GM18508 (cell line): Measurements from ENCODE around the gene SBF1.

Experiments
- ATAC-seq: cut with Tn5 transposase; IDR thresholded peaks from one replicate; pipeline ENCODE4 v1.9.1; 2021; ENCODE audit warnings: moderate number of reproducible peaks; ENCODE audit not compliant: insufficient read depth, unreplicated experiment

SBF1 gene

DNA sequence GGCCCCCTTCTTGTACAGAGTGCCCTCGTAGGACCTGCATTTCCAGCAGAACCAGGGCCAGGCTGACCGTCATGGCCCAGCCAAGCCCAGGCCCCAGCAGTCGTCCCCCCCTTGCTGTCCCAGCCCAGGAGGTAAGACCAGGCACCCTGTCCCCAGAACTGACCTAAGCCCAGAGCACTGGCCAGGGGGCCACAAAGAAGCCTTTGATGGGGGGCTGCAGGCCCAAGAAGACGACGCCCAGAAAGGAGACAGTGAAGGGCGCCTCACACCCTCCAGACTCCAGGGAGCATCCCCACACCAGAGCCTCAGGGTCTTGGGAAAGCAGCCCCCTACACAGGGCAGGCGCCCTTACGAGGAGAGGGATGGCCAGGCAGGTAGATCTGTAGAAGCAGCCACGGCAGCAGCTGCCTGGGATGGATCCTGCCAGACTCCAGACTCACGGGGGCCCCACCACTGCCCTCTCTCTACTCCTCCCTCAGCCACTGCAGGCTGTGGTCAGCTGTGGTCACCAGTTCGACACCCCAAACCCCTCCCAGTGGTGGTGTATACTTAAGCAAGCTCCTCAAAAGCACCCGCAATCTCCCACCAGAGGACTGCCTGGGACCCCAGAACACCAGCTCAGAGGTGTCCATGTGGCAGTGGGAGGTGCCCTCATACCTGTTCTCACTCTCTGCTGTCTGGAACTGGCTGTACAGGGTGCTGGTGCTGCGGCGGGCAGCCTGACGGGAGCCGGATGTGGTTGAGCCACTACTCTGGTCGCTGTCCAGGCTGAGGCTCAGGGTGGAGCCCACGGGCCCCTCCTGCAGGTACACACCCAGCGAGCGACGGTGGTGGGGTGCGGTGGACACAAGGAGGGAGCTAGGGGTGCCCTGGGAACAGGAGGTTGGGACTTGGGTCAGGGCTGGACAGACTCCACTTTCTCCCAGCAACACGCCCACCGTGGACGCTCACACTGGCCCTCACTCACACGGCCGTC, 27.0 kb downstream of the SBF1 start:
- ATAC-seq: no peak

DNA sequence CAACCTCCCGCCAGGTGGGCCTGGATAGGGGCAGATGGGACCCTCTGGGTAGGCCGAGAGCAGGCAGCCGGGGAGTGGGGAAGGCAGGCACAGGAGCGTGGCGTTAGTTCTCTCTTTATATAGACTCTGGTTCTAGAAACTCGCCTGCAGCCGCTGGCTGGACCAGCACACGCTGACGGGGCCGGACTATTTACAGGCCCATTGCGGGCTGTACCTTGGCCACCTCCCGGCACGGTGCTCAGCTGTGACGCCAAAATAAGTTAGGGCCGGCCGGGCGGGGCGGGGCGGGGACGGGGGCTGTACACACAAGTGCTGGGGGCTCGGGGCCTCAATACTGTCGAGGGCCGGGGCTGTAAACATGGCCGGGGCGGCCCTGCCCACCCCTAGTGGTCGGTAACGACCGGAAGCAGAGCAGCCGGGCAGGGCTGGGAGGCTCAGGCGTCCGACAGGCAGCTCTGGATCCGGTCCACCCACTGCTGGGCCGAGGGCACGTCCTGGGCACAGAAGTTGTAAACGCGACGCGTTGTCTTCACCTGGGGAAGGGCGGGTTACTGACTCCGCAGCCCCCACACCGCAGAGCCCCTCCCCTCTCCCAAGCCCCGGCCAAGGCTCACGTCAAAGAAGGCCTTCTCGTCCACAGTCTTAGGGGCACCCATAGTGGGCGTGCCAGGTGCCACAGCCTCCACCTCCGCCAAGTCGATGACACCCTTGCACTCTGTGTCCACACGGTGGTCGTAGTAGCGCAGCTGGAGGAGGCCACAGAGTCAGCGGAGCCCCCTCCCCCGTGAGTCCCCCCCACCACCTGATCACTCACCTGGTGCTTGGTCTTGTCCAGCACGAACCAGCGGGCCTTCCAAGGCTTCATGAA, 27.9 kb downstream of the SBF1 start:
- ATAC-seq: no peak

DNA sequence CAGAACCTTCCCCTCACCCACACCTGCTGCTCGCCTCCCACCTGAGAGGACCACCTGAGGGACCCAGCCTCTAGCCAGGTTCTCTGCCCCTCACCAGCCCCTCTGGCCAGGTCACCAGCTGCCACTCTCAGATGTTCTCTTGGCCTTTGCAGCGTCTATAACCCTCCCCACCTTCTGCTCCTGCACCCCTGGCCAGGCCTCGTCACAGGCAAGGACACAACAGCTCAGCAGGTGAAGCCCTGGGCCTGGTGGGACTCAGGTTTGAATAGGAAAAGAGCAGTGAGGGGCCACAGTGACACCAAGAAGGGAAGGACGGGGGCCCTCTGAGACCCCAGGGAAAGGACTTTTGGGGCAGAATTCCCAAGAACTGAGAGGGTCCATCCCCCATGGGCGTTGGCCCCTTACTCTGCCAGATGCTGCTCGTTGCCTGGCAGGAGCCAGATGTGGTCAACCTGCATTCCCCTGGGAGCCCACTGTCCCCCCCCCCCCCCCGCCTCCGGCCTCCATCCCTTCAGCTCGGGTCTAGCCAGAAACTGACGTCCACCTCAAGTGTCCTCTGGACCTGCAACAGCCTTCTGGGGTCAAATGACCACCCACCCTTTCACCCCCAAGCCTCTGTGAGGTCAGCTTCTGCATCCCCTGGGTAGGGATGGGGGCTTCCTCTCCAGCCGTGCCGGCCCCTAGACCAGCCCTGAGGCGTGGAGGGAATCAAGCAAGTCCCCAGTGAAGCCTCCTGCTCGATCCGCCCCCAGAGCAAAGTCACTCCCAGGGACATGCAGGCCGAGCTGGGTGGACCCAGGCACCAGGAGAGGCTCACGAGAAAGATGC, 28.7 kb downstream of the SBF1 start:
- no peak for ATAC-seq

GRCh38 chr22:50445071-50445879, 29.6 kb downstream of the SBF1 start:
- no peak for ATAC-seq

DNA sequence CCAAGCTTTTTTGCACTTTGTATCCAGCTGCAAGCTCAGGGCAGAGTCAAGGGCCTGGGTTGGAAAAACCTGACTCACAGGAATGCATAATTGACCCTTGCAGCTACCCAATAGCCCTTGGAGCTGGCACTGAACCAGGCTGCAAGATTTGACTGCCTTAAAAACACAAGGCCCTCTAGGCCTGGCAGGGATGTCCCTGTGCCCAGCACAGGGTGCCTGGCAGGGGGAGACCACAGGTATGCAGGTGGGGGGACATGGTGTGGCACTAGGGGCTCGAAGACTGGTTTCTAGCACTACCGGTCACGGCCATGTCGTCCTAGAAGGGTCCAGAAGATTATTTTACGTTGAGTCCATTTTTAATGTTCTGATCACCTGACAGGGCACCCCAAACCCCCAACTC, 30.2 kb downstream of the SBF1 start:
- no peak for ATAC-seq

GRCh38 chr22:50443801-50444625, 30.8 kb downstream of the SBF1 start:
- ATAC-seq: no peak

DNA sequence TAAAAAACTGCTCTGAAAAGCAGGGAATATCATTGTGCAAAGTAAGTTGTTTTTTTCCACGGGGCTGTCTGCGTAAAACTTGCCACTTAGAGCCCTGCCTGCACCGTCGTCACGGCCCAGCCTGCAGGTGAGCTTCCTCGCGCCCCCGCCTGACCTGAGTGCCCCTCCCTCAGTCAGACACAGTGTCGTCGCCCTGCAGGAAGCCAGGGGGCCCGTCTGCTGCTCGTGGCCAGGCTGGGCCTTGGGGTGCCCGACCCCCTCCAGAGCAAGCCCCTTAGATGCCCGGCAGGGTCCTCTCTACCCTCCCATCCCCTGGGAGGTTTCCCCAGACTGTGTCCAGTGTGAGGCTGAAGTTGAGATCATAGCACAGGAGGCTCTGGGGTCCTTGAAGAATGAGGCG, 31.6 kb downstream of the SBF1 start:
- ATAC-seq: no peak

DNA sequence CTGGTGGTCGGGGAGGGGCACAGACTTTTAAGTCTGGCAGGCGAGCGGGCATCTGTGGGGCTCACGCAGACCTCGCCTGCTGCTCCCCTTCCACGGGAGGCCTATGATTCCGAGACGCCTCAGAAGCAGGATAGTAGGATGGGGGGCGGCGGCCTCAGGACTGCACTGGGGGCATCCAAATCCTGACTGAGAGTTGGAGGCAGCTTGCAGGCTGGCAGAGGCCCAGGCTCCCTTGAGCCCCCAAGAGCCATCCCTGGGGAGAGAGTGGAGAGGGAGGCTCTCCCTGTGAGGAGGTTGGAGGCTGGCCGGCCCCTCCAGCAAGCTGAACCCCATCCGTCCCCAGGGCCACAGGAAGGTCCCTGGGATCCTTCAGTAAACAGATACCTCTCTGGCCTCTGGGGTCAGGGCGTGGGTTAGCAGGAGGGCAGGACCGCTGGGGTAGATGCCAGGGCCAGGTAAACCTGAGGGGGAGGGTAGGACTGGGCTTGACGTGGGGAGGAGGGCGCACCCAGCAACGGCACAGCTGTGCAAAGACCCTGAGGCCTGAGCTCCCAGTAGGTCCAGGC, 33.3 kb downstream of the SBF1 start:
- ATAC-seq: no peak

- no peak for ATAC-seq
Measured at GRCh38 chr22:50440544-50441249, 34.1 kb downstream of the SBF1 start.

DNA sequence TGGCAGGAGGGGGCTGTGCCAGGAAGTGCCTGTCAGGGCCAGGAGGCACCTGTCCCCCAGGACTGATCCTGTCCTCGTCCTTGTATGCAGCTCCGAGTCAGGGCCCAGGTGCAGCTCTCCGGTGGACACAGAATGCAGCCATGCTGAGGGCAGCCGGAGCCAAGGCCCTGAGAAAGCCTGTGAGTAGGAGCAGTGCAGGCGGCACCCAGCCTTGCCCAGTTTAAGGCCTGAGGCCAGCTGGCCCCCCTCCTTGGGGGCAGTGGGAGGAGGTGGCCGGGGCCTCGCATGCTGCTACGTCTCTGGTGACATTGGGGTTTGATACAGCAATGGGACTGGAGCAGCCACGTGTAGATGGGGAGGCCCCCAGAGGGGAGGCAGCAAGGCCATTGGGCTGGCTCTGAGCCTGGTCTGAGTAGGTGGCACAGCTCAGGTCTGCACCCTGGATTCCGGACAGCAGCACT, 34.9 kb downstream of the SBF1 start:
- ATAC-seq: no peak

- ATAC-seq: no peak
Measured at GRCh38 chr22:50439314-50439870, 35.4 kb downstream of the SBF1 start.

- ATAC-seq: no peak
Measured at GRCh38 chr22:50438305-50439275, 36.2 kb downstream of the SBF1 start.

GRCh38 chr22:50437511-50438304, 37.1 kb downstream of the SBF1 start:
- ATAC-seq: no peak

DNA sequence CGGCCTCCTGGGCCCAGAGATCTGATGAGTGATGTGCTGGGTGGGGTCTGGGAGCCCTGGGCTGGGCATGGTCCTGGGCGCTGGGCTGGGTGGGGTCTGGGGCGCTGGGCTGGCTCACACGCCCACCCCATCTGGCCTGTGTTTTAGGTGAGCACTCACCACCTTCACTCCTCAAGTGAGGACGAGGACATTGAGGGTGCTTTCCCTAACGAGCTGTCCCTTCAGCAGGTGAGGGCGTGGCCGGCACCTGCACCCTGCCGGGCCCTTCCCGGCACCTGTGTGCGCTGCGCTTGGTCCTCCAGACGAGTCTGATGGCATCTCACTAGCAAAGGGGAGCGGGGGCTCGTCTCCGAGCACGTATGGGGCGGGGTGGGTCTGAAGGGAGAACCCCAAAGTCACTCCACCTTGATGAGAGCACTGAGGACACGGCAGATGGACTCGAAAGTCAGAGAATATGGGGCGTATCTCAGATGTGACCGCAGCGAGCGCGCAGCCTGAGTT, 37.9 kb downstream of the SBF1 start:
- ATAC-seq: no peak
